MG63 (cell line): ENCODE measurements around the gene HS3ST3B1. TPM values are rescaled to one million over a fixed set of nuclear protein-coding genes. Genes with fewer than 3 reads are reported as not detected.

Experiments used
- DNase-seq: peaks from one replicate; pipeline ENCODE4 v3.0.0-alpha.2; 2020
- H3K27me3 ChIP-seq: fragments of 250-450 bp; sonication (Bioruptor Pico); 2 replicates; pipeline ENCODE4 v1.5.1; 2020; ENCODE audit warnings: mild to moderate bottlenecking, moderate library complexity
- H3K36me3 ChIP-seq: fragments of 250-450 bp; sonication (Bioruptor Pico); 2 replicates; pipeline ENCODE4 v1.5.1; 2020; ENCODE audit warnings: mild to moderate bottlenecking, moderate library complexity
- H3K4me3 ChIP-seq: fragments of 250-450 bp; sonication (Bioruptor Pico); 2 replicates; pipeline ENCODE4 v1.5.1; 2020; ENCODE audit warnings: mild to moderate bottlenecking, moderate library complexity
- H3K9me3 ChIP-seq: fragments of 250-450 bp; sonication (Bioruptor Pico); 2 replicates; pipeline ENCODE4 v1.5.1; 2020; ENCODE audit warnings: mild to moderate bottlenecking, moderate library complexity
- total RNA-seq: library from RNA; depleted of rRNA; stranded (reverse); fragments of >200 nt; shearing (Covaris generic); gene quantifications from 2 replicates; pipeline ENCODE4 v1.2.3, GENCODE V29; 2014; ENCODE audit warnings: low replicate concordance; rRNA removed

The HS3ST3B1 gene
- total RNA-seq: 0.27 and 0.49 TPM in 2 replicates

DNA sequence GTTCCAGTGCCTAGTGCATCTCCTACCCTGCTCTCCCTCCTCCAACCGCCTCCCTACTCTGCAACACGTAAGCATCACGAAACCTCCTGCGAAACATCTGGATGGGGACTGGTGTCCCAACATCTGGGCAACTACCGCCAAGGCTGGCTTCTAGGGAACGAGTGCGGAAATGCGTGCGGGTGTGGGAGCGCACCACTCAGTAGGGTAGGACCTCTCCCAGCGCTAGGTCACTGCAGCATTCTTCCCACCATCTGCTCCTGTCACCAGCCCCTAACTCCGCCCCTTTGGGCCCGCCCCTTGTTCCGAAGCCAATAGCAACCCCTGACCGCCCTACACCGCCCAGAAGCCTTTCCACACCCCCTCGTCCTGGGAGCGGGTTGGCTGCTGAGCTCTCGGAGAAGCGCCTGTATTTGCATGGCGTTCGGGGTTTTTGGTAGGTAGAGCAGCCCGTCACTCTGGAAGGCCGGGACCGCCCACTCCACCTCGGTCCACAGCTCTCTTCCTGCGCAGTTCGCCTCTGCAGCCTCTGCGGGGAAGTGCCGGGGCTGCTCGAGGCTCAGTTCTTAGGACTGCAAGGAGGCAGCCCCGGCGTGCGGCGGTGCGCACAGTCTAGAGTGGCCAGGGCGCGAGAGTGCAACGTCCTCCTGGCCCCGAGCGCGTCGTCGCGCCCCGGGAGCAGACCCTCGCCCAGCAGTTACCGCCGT is at the start of gene HS3ST3B1:
TSS of gene HS3ST3B1 (plus strand) at position 507 of the 704 bp plus-strand sequence. CDS start 438 bp downstream, outside the sequence.
- peak within 1 kb of the TSS; percentile 59 for H3K4me3 ChIP-seq
- no peaks in the 10 kb centered on the region for H3K36me3 ChIP-seq

GRCh38 chr17:14261406-14261805 is 39.5 kb upstream of the HS3ST3B1 start:
- H3K9me3 ChIP-seq: no peaks in the 10 kb centered on the region
- no peak overlapping the region for H3K4me3 ChIP-seq
- DNase-seq: no peak
- H3K36me3 ChIP-seq: no peaks in the 10 kb centered on the region
- no peaks in the 10 kb centered on the region for H3K27me3 ChIP-seq

More for the DNA sequence above, at the start of gene HS3ST3B1:
- Histone ChIP-seq H3K27me3 (no peaks in the 10 kb centered on the region), H3K9me3 (no peaks in the 10 kb centered on the region)
- DNase-seq: peak; percentile 99

DNA sequence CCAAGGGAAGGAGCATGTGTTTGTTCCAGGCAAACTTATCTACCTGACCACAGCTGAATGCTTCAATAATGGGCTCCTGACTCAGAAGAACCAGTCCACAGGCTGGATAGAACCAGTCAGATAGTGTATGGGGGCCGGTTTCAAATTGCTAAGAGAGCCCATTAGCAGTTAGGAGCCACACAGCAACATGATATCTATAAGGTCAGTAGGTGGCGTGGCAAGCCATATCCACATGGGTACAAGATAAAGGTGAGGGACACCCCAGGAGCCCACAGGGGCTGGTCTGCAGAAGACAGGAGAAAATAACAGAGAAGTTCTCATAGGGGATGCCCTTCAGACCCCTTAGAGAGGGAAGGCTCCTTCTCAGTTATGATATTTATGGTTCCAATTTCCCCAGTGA is 32.6 kb upstream of the HS3ST3B1 start:
- no peaks in the 10 kb centered on the region for H3K36me3 ChIP-seq
- DNase-seq: no peak
- no peaks in the 10 kb centered on the region for H3K9me3 ChIP-seq
- no peak overlapping the region for H3K4me3 ChIP-seq
- no peaks in the 10 kb centered on the region for H3K27me3 ChIP-seq

DNA sequence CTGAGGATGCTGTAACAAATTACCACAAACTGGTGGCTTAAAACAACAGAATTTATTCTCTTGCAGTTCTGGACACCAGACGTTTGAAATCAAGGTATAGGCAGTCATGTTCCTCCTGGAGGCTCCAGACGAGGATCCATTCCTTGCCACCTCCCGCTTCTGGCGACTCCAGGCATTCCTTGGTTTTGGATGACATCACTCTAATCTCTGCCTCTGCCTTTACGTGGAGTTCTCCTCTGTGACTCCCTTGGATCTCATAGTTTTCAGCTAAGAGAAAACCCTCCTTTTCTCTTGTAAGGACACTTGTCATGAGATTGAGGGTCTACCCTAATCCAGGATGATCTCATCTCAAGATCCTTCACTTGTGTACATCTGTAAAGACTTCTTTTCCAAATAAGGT is 31.4 kb upstream of the HS3ST3B1 start:
- Histone ChIP-seq H3K9me3 (no peaks in the 10 kb centered on the region), H3K27me3 (no peaks in the 10 kb centered on the region), H3K4me3 (no peak overlapping the region), H3K36me3 (no peaks in the 10 kb centered on the region)
- DNase-seq: no peak

DNA sequence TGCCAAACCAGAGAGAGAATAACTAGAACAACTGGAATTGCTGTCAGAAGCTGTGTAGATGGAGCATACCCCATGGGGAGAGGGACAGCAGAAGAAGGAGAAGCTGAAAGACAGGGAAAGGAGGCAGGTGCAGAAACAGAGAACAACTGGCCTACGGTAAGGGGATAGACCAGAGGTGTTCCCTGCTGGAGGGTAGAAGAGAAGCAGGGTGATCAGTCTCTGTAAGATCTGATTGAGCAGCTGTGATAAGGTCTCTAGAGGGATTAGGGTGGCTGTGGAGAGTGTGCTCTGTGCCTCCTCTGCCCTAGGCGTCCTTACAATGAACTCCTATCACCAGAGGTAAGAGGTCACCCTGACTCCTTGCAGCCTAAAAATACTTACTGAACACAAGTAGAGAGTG is 30.4 kb upstream of the HS3ST3B1 start:
- Histone ChIP-seq H3K4me3 (no peak overlapping the region), H3K27me3 (no peaks in the 10 kb centered on the region), H3K36me3 (no peaks in the 10 kb centered on the region), H3K9me3 (no peaks in the 10 kb centered on the region)
- DNase-seq: no peak

DNA sequence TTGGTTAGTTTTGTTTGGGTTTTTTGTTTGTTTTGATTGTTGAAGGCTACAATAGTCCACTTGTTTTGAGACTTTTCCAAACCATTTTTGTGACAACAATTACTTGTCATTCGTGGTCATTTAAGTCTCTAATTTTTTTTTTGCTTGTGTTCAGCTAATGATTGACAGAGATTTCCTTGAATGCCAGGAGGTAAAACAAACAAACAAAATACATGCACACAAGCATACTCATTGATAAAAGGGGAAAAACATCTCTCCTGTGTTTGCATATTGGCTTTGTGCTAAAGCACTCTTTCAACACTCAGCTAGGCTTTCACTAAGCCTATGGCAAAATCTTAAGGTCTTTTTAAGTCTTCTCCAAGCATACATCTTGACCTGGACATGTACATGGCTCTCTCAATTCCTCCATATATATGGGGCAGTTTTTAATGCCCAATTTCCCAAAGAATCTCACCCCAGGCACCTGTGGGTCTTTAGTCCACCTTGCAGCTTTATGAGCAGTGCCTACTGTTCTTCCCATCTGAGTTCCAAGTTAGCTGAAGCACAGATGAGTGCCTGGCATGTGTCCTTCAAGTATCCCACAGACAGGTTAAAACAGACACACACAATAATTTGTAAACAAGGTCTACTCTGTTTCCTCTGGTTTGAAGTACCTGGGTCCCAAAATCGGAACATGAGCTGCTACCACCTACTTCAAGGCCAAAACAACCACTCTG is 24.2 kb upstream of the HS3ST3B1 start:
- Histone ChIP-seq H3K36me3 (no peaks in the 10 kb centered on the region), H3K27me3 (no peaks in the 10 kb centered on the region), H3K4me3 (no peak overlapping the region), H3K9me3 (no peaks in the 10 kb centered on the region)
- DNase-seq: no peak

DNA sequence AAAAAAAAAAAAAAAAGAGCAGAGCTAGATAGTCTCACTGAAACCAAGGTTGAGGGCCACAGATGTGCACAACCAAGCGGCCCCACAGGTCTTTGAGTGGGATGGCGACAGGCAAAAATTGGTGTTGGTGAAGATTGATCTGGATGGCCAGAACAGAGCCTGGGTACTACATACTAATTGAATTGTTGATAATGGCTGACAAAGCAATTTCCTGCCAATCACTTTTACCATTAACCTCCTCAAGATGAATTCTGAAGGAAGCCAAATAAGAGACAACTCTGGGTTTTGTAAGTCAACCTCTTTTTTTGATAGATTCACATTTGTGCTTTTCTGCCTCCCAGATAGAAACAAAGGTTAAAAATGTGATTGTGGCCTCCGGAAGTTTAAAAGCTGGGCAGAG is 19.4 kb upstream of the HS3ST3B1 start:
- no peaks in the 10 kb centered on the region for H3K27me3 ChIP-seq
- H3K36me3 ChIP-seq: no peaks in the 10 kb centered on the region
- no peaks in the 10 kb centered on the region for H3K9me3 ChIP-seq
- no peak overlapping the region for H3K4me3 ChIP-seq
- DNase-seq: no peak

GRCh38 chr17:14282726-14283125 is 18.2 kb upstream of the HS3ST3B1 start:
- no peak for DNase-seq
- no peaks in the 10 kb centered on the region for H3K9me3 ChIP-seq
- no peaks in the 10 kb centered on the region for H3K36me3 ChIP-seq
- no peak overlapping the region for H3K4me3 ChIP-seq
- no peaks in the 10 kb centered on the region for H3K27me3 ChIP-seq

DNA sequence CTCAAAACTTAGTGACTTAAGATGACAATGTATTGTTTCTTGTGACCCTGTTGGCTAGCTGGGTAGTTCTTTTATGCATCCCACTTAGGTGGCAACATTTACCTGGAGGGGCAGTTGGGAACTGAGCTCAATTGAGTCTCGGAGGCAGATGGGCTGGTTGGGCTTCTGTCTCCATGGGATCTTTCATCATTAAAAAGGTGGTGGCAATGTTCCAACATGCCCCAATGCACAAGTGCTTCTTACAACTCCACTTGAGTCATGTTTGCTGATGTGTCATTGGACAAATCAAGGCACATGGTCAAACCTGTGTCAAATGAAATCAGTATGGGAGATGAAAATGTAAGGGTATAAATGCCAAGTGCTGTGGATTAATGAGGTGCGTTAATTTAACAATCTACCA is 11.7 kb upstream of the HS3ST3B1 start:
- Histone ChIP-seq H3K9me3 (no peaks in the 10 kb centered on the region), H3K27me3 (no peaks in the 10 kb centered on the region), H3K36me3 (no peaks in the 10 kb centered on the region), H3K4me3 (no peak overlapping the region)
- no peak for DNase-seq

- Histone ChIP-seq H3K9me3 (no peaks in the 10 kb centered on the region), H3K36me3 (no peaks in the 10 kb centered on the region), H3K4me3 (no peak overlapping the region), H3K27me3 (no peaks in the 10 kb centered on the region)
- DNase-seq: no peak
Observed at GRCh38 chr17:14294876-14295275, 6.0 kb upstream of the HS3ST3B1 start.

GRCh38 chr17:14295676-14296075 is 5.2 kb upstream of the HS3ST3B1 start:
- Histone ChIP-seq H3K4me3 (no peak overlapping the region), H3K9me3 (no peaks in the 10 kb centered on the region), H3K27me3 (no peaks in the 10 kb centered on the region), H3K36me3 (no peaks in the 10 kb centered on the region)
- DNase-seq: no peak

DNA sequence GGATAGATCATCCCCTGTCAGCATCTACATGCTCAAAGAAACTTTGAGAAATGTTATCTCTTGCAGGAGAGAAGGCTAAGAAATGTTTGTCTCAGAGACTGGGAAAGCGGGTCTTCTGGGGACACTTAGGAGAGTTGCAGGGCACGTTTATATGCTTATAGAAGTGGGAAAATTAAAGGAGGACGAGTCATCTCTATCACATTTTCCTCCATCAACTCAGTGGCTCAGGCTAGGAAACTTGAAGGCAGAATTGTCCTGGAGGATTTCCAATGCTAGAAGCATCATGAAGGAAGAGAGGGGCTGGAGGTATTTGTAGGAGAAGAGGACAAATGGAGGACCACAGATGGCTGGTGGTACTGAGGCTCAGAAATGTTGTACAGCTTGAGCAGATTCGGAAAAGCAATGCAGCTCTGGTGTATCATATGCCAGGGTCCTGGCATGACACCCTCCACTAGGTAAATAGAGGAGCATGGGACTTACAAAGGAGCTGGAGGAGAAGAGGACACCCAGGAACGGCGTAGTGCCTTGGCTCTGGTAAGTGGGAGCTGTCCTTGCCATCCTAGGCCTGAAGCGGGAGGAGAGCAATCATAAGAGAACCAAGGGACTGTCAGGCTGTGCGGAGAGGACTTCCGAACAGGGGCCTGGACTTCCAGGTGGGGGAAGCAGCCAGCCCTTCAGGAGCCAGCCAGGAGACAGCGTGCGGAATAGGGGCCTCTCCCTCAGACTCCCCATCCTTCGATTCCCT is 4.5 kb upstream of the HS3ST3B1 start:
- no peaks in the 10 kb centered on the region for H3K9me3 ChIP-seq
- no peaks in the 10 kb centered on the region for H3K36me3 ChIP-seq
- no peaks in the 10 kb centered on the region for H3K27me3 ChIP-seq
- no peak overlapping the region for H3K4me3 ChIP-seq
- no peak for DNase-seq

DNA sequence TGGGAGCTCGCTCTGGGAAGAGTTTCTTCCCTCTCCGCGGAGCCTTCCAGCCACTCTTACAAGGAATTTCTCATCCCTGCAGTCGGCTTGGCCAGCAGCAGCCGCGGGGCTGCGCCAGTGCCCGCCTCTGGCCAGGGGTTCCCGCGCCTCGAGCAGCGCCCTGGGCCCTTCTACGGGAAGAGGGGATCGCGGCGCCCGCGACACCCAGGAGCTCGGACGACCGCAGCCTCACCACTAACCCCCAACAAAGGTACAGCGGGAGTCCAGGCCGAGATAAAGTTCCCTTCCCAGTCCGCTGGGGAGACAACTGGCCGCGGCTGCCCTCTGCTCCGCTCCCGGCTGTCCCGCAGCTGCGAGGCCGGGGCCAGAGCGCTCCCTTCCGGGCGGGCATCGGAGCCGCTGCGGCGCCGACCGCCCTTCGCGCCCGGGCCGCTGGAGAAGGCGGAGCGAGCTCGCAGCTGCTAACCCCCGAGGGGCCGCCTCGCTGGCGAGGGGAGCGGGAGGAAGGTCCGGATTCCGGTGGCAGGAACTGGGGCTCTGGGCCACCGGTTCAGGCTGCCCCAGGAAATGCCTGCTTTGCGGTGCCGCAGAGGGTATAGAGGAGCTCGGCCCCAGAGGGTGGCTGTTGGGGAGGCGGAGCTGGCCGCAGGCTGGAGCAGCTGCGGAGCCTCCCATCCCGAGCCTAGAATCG is 3.6 kb upstream of the HS3ST3B1 start:
- no peaks in the 10 kb centered on the region for H3K36me3 ChIP-seq
- H3K27me3 ChIP-seq: no peaks in the 10 kb centered on the region
- peak; percentile 61 for DNase-seq
- H3K9me3 ChIP-seq: no peaks in the 10 kb centered on the region
- peak overlapping the region; percentile 43 for H3K4me3 ChIP-seq

DNA sequence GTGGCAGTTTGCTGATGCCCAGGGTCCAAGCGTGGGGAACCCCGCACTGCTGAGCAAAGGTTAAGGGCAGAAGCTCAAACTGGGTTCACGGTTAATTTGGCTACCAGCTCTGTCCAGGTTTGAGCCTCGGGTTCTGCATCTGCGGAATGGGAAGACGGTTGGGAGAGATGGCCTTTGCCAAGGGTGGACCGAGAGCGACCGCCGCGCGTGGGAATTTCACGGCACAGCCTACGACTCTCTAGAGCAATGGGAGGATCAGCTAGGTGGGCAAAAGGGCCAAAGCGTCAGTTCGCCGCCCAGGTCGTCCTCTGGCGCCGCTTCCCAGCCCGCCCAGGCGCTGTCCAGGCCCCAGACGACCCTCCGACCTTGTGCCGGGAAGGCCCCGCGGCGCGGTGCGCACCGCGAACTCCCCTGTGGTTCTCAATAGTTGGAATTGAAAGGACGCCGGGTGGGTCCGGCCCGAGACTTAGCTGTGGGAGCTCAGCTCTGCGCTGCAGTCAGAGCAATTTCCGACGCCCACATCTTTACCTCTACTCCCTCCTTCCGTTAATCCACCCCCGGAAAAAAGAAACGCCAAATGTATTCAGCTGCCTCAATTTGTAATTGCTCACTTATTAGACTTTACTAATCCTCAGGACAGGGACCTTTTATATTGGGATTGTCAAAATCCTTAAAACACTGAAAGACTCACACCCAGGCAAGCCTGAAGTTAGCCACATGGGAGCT is 2.5 kb upstream of the HS3ST3B1 start:
- no peaks in the 10 kb centered on the region for H3K9me3 ChIP-seq
- H3K27me3 ChIP-seq: no peaks in the 10 kb centered on the region
- DNase-seq: no peak
- H3K4me3 ChIP-seq: no peak overlapping the region
- no peaks in the 10 kb centered on the region for H3K36me3 ChIP-seq

- no peaks in the 10 kb centered on the region for H3K36me3 ChIP-seq
- H3K4me3 ChIP-seq: no peak overlapping the region
- no peaks in the 10 kb centered on the region for H3K27me3 ChIP-seq
- no peak for DNase-seq
- no peaks in the 10 kb centered on the region for H3K9me3 ChIP-seq
Observed at GRCh38 chr17:14298947-14299279, 2.0 kb upstream of the HS3ST3B1 start.
